ENCODE measurements around the gene CBX8. TPM values are rescaled to one million over a fixed set of nuclear protein-coding genes. Genes with fewer than 3 reads are reported as not detected.

Gene CBX8
- total and polyA plus RNA-seq, 2 of the 8 experiments (the other 6 are each of a cell fraction or from before 2014, with no cell fraction given): 0.09 to 2.1 TPM

- TF ChIP-seq TAF7 (optimal IDR thresholded peaks at IDR 0.05; ENCODE audit: borderline replicate concordance, low read depth, low read length): no peak
- TF ChIP-seq ZNF274 (IDR thresholded peaks at IDR 0.05; ENCODE audit: borderline replicate concordance, extremely low read depth, low read length): no peak
- no peak for TF ChIP-seq ATF3 (IDR thresholded peaks at IDR 0.05; ENCODE audit: insufficient read depth, low read depth, low read length)
- TF ChIP-seq BACH1 (IDR thresholded peaks at IDR 0.05; ENCODE audit: low read length): no peak
- no peak for TF ChIP-seq SP1 (IDR thresholded peaks at IDR 0.05; ENCODE audit: low read depth, low read length)
- no peak for TF ChIP-seq SP2 (IDR thresholded peaks at IDR 0.05; ENCODE audit: low read length)
- TF ChIP-seq CTCF (IDR thresholded peaks at IDR 0.05; ENCODE audit: control extremely low read depth in 1 of 3, insufficient read depth in 1 of 3, low read depth in 1 of 3, low read length in 3 of 3): no peak
- no peak for TF ChIP-seq FOSL1 (IDR thresholded peaks at IDR 0.05; ENCODE audit: insufficient read depth, low read depth, low read length)
Observed at GRCh38 chr17:79833110-79833450, 36.2 kb upstream of the CBX8 start (continued).

Data from H1 (cell line).